Measurements from ENCODE around the gene FBXL20.
"Not testable (repeated sequence)": the region's sequence is repeated elsewhere in the genome, so short reads cannot be mapped to it uniquely, and the experiment has no call there.

FBXL20 gene

GRCh38 chr17:39380144-39380543 lies 21.3 kb downstream of the FBXL20 start:
- no peak for DNase-seq (ENCODE audit: low spot score)

- DNase-seq (ENCODE audit: low spot score): no peak
These were observed 25.0 kb downstream of the FBXL20 start for GRCh38 chr17:39376434-39376833.

GRCh38 chr17:39367805-39368204 lies 33.6 kb downstream of the FBXL20 start:
- DNase-seq (ENCODE audit: low spot score): not testable (repeated sequence)

- DNase-seq (ENCODE audit: low spot score): no peak
These were observed 35.6 kb downstream of the FBXL20 start for GRCh38 chr17:39365872-39366271.

GRCh38 chr17:39365242-39365641 lies 36.2 kb downstream of the FBXL20 start:
- DNase-seq (ENCODE audit: low spot score): no peak

GRCh38 chr17:39364236-39365025 lies 37.0 kb downstream of the FBXL20 start:
- DNase-seq (ENCODE audit: low spot score): no peak

- DNase-seq (ENCODE audit: low spot score): no peak
These were observed 40.4 kb downstream of the FBXL20 start for GRCh38 chr17:39361064-39361463.

GRCh38 chr17:39360537-39360936 lies 40.9 kb downstream of the FBXL20 start:
- no peak for DNase-seq (ENCODE audit: low spot score)

GRCh38 chr17:39359994-39360393 lies 41.4 kb downstream of the FBXL20 start:
- no peak for DNase-seq (ENCODE audit: low spot score)

GRCh38 chr17:39357986-39358385 lies 43.4 kb downstream of the FBXL20 start:
- no peak for DNase-seq (ENCODE audit: low spot score)

- DNase-seq (ENCODE audit: low spot score): no peak
These were observed 43.9 kb downstream of the FBXL20 start for GRCh38 chr17:39357488-39357887.

- no peak for DNase-seq (ENCODE audit: low spot score)
These were observed 48.4 kb downstream of the FBXL20 start for GRCh38 chr17:39352986-39353385.

GRCh38 chr17:39352511-39352910 lies 48.9 kb downstream of the FBXL20 start:
- DNase-seq (ENCODE audit: low spot score): no peak

GRCh38 chr17:39351508-39351907 lies 49.9 kb downstream of the FBXL20 start:
- DNase-seq (ENCODE audit: low spot score): no peak

- no peak for DNase-seq (ENCODE audit: low spot score)
These were observed 52.2 kb downstream of the FBXL20 start for GRCh38 chr17:39349246-39349645.

GRCh38 chr17:39346863-39347262 lies 54.6 kb downstream of the FBXL20 start:
- DNase-seq (ENCODE audit: low spot score): not testable (repeated sequence)

- no peak for DNase-seq (ENCODE audit: low spot score)
These were observed 59.9 kb downstream of the FBXL20 start for GRCh38 chr17:39341541-39341940.

GRCh38 chr17:39340731-39341130 lies 60.7 kb downstream of the FBXL20 start:
- no peak for DNase-seq (ENCODE audit: low spot score)

GRCh38 chr17:39339272-39339671 lies 62.2 kb downstream of the FBXL20 start:
- no peak for DNase-seq (ENCODE audit: low spot score)

GRCh38 chr17:39337649-39338048 lies 63.8 kb downstream of the FBXL20 start:
- not testable (repeated sequence) for DNase-seq (ENCODE audit: low spot score)

GRCh38 chr17:39335704-39336223 lies 65.7 kb downstream of the FBXL20 start:
- DNase-seq (ENCODE audit: low spot score): no peak

- DNase-seq (ENCODE audit: low spot score): not testable (repeated sequence)
These were observed 67.2 kb downstream of the FBXL20 start for GRCh38 chr17:39334008-39334744.

GRCh38 chr17:39332092-39332491 lies 69.3 kb downstream of the FBXL20 start:
- DNase-seq (ENCODE audit: low spot score): no peak
